ENCODE data around the gene ZYX. TPM values are rescaled to one million over a fixed set of nuclear protein-coding genes. Genes with fewer than 3 reads are reported as not detected.
A peak's percentile ranks its signal among the peaks of the same experiment; 100 is the strongest.

The ZYX gene
- total and polyA plus RNA-seq, 2 of the 13 experiments (the other 11 are each of a cell fraction or from before 2014, with no cell fraction given) = 9.9 to 13.7 TPM

- TF ChIP-seq SNAPC4 (CRISPR knock-in tag; IDR thresholded peaks at IDR 0.05) (no peak), TMF1 (CRISPR knock-in tag; IDR thresholded peaks at IDR 0.05; ENCODE audit: low read depth) (no peak), KMT2B (CRISPR knock-in tag; IDR thresholded peaks at IDR 0.05) (no peak), IKZF1 (IDR thresholded peaks at IDR 0.05) (no peak), SOX5 (CRISPR knock-in tag; IDR thresholded peaks at IDR 0.05; ENCODE audit: borderline replicate concordance) (no peak), ZNF281 (CRISPR knock-in tag; IDR thresholded peaks at IDR 0.05; ENCODE audit: borderline replicate concordance) (0 out of 2 replicates have a peak, but pooled peaks have one; percentile 12), ZHX2 (IDR thresholded peaks at IDR 0.05; ENCODE audit: low read depth) (no peak), ZHX2 (CRISPR knock-in tag; IDR thresholded peaks at IDR 0.05; ENCODE audit: borderline replicate concordance) (no peak), ZNF678 (CRISPR knock-in tag; IDR thresholded peaks at IDR 0.05) (no peak), PHF8 (CRISPR knock-in tag; IDR thresholded peaks at IDR 0.05) (no peak), ZNF709 (CRISPR knock-in tag; IDR thresholded peaks at IDR 0.05) (no peak), KLF16 (CRISPR knock-in tag; IDR thresholded peaks at IDR 0.05) (no peak), ZNF768 (CRISPR knock-in tag; IDR thresholded peaks at IDR 0.05) (no peak), ZBTB38 (CRISPR knock-in tag; IDR thresholded peaks at IDR 0.05) (peak; percentile 53; the same call in 1 of the 2 replicates), ZNF83 (CRISPR knock-in tag; IDR thresholded peaks at IDR 0.05; ENCODE audit: borderline replicate concordance) (no peak), MED1 (CRISPR knock-in tag; IDR thresholded peaks at IDR 0.05) (no peak)
These were observed 6.2 kb downstream of the ZYX start (continued) for GRCh38 chr7:143387156-143387975.

Data from HepG2 (cell line).